Activated naive CD4-positive, alpha-beta T cell treated with anti-CD3 and anti-CD28 coated beads, Interleukin-2, amount 50 U/mL, for 16 hours (primary cell): Measurements from ENCODE around the gene LMF1.
A peak's percentile ranks its signal among the peaks of the same experiment; 100 is the strongest.
"Not testable (repeated sequence)": the region's sequence is repeated elsewhere in the genome, so short reads cannot be mapped to it uniquely, and the experiment has no call there.

Experiments
- DNase-seq: peaks from one replicate; pipeline ENCODE4 v3.0.0-alpha.2; 2020

Gene LMF1

GRCh38 chr16:822174-822908 is 148.4 kb downstream of the LMF1 start:
- DNase-seq = no peak

GRCh38 chr16:821751-822150 is 149.0 kb downstream of the LMF1 start:
- DNase-seq = no peak

GRCh38 chr16:820748-821147 is 150.0 kb downstream of the LMF1 start:
- no peak for DNase-seq

- not testable (repeated sequence) for DNase-seq
These were observed 150.8 kb downstream of the LMF1 start for GRCh38 chr16:820044-820408.

GRCh38 chr16:819336-820043 is 151.3 kb downstream of the LMF1 start:
- no peak for DNase-seq

GRCh38 chr16:818592-818991 is 152.2 kb downstream of the LMF1 start:
- no peak for DNase-seq

GRCh38 chr16:818132-818531 is 152.7 kb downstream of the LMF1 start:
- no peak for DNase-seq

GRCh38 chr16:817001-817906 is 153.5 kb downstream of the LMF1 start:
- DNase-seq = no peak

- DNase-seq = no peak
These were observed 154.9 kb downstream of the LMF1 start for GRCh38 chr16:815861-816260.

- no peak for DNase-seq
These were observed 155.8 kb downstream of the LMF1 start for GRCh38 chr16:814974-815373.

- DNase-seq = no peak
These were observed 156.8 kb downstream of the LMF1 start for GRCh38 chr16:813916-814412.

- DNase-seq = peak; percentile 67
These were observed 157.4 kb downstream of the LMF1 start for GRCh38 chr16:813204-813915.

GRCh38 chr16:808085-808386 is 162.7 kb downstream of the LMF1 start:
- no peak for DNase-seq

- peak; percentile 84 for DNase-seq
These were observed 163.3 kb downstream of the LMF1 start for GRCh38 chr16:807347-808084.

- DNase-seq = no peak
These were observed 165.3 kb downstream of the LMF1 start for GRCh38 chr16:805474-805873.

- DNase-seq = no peak
These were observed 166.4 kb downstream of the LMF1 start for GRCh38 chr16:804193-805048.

- no peak for DNase-seq
These were observed 167.1 kb downstream of the LMF1 start for GRCh38 chr16:803754-804080.
